NCI-H2227 (cell line): ENCODE measurements around the gene APOF.
"Not testable (repeated sequence)": the region's sequence is repeated elsewhere in the genome, so short reads cannot be mapped to it uniquely, and the experiment has no call there.

Experiments
- DNase-seq: peaks from one replicate; lab custom pipeline; 2025; ENCODE audit not compliant: unreplicated experiment; lab: John Stamatoyannopoulos, UW

Gene APOF

DNA sequence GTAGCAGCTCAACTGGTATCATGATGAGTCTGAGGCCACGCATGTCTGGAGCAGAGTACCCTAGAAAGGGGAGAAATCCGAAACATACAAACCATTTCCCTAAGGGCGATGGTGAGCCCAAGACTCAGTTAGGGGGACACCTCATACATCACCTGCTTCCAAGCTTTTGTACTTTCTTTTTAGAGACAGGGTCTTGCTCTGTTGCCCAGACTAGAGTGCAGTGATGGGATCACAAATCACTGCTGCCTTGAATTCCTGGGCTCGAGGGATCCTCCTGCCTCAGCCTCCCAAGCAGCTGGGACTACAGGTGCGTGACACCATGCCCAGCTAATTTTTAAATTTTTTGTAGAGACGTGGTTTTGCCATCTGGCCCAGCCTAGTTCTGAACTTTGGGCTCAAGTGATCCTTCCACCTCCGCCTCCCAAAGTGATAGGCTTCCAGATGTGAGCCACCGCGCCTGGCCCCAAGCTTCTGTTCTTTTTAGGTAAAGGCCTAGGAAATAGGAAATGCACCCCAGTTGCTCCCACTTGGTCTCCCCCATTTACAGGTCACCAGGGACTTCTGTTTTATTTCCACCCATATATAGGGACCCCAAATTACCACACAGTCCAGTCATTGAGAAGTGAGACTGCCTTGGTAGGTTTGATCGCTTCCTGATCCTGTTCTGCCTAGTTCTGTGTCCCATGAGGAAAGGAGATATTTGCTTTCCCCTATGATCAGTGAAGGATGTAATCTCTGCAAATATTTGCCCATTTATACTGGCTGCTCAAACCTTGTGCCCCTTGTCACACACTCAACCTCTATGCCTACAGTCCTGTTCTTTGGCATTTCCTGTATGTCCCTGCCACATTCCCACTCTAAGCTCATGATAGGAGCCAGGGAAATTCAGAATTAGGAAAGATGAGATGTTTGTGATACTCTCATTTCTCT lies at the start of gene APOF:
Gene APOF, minus strand, starts transcription at position 728 of the 930 bp plus-strand sequence. Its CDS starts 112 bp downstream, at position 616.
- DNase-seq = no peak

DNA sequence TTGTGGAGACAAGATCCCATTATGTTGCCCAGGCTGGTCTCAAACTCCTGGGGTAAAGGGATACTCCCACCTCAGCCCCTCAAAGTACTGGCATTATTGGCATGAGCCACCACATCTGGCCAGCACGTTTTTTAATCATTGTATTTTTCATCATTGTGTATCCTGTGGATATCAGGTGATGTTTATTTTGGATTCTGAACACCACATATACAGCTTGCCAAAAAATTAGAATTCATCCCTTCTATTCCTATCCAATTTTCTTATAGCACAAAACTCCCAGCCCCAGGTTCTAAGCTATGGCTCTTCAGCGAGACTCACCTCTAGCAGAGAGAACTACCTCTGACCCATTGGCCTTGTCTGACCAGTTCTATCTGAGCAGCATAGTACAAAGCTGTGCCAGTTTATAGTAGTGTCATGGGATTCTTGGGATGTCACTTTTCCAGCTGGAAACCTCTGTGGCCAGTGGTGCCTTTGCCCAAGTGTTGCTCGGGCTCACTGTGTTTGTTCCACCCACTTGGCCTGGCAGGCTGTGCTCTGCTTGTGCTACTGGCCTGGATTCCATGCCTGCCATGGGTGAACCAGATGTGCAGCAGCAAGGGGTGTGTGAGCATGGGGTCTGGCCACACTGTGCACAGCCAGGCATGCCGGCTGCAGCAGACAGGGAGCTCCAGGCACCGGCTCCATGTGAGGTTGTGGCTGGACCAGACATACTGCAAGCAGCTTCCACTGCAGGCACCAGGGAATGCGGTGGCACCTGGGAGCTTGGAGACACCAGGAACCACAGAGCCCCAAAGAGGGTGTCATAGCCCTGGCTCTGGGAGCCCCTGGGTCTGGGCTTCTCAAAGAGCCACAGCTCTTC lies 49.4 kb upstream of the APOF start:
- no peak for DNase-seq

DNA sequence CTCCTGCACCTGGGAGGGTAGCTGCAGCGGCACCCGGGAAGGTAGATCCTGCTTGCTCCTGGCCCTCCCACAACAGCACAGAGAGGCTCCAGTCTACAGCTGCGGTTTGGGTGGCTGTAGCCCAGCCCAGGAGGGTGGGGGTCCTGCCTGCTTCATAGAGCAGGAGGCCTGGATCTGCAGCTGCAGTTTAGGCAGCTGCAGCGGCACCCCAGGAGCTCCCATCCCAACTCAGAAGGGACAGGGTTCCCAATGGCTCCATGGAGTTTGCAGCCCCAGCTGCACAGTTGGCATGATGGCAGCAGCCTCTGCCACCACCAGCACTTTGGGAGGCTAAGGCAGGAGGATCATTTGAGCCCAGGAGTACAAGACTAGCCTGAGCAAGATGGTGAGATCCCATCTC lies 48.1 kb upstream of the APOF start:
- no peak for DNase-seq

DNA sequence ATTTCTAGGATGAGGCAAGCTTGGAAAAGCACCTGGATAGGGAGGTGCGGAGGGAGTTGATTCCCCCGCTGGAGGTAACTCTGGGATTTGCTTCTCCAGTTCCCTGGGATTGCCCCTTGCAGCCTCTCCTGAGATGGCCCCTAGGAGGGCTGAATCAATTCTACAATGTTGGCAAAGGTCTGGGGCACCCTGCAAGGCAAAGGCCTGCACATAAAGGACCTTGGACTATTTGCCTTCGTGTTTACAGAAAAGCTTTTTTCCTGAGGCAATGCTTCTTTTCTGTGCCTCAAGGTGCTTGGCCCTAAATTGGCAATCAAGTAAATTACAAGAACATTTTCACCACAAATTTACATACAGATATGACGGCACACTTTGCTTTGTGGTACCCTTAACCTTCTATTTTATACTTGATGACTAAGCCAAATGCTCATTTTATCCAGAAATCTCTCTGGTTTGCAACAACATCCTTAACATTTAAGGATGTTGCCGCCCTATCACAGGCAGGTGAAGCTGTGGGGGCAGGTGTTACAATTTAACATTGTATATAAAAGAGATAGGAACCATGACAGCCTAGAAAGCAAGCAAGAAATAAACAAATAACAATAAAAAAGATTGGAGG lies 46.3 kb upstream of the APOF start:
- DNase-seq = no peak

- not testable (repeated sequence) for DNase-seq
These were observed 41.6 kb upstream of the APOF start for GRCh38 chr12:56404227-56404626.

GRCh38 chr12:56401612-56402011 lies 39.0 kb upstream of the APOF start:
- not testable (repeated sequence) for DNase-seq

DNA sequence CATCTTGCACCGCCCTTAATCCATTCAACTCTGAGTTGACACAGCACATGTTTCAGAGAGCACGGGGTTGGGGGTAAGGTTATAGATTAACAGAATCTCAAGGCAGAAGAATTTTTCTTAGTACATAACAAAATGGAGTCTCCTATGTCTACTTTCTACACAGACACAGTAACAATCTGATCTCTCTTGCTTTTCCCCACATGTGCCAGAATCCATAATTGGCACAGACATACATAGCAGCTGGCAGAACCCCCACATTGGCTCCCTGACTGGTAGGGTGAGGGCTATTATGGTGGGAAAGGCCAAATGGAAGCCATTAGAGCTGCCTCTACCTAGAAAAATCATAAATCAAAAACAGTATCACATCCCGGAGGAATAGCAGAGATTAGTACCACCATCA lies 38.5 kb upstream of the APOF start:
- DNase-seq = not testable (repeated sequence)

GRCh38 chr12:56399466-56399865 lies 36.8 kb upstream of the APOF start:
- not testable (repeated sequence) for DNase-seq

GRCh38 chr12:56398324-56398723 lies 35.7 kb upstream of the APOF start:
- DNase-seq = no peak

- no peak for DNase-seq
These were observed 29.7 kb upstream of the APOF start for GRCh38 chr12:56392331-56392730.

- no peak for DNase-seq
These were observed 29.1 kb upstream of the APOF start for GRCh38 chr12:56391721-56392120.

GRCh38 chr12:56389412-56389811 lies 26.8 kb upstream of the APOF start:
- DNase-seq = no peak

- DNase-seq = no peak
These were observed 24.6 kb upstream of the APOF start for GRCh38 chr12:56387152-56387736.

DNA sequence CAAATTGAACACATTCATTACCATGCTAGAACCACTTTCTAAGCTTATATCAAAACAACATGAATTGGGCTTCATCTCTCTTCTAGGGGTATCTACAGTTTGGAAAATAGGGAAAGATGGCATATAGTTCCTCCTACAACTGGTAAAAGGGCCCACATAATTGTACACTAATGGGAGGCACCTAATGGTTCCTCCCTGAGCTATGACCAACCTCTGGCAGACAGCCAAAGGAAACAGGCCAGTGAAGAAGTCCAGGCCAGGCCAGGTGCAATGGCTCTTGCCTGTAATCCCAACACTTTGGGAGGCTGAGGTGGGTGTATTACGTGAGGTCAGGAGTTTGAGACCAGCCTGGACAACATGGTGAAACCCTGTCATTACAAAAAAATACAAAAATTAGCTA lies 23.2 kb upstream of the APOF start:
- DNase-seq = peak; percentile 5

DNA sequence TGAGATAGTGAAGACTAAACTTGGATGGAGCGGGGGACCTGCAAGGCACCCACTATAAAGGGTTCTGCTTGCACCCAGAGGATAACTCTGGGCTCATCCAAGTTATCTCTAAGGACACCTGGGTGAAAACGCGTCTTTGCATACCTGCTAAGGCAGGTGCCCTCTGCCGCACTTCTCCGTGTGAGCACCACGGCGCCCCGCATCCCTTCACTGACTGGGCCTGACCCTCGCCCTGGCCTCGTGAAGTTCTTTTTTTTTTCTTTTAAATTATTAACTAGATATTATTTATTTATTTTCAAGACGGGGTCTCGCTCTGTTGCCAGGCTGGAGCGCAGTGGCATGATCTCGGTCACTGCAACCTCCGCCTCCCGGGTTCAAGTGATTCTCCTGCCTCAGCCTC lies 20.0 kb upstream of the APOF start:
- DNase-seq = no peak

DNA sequence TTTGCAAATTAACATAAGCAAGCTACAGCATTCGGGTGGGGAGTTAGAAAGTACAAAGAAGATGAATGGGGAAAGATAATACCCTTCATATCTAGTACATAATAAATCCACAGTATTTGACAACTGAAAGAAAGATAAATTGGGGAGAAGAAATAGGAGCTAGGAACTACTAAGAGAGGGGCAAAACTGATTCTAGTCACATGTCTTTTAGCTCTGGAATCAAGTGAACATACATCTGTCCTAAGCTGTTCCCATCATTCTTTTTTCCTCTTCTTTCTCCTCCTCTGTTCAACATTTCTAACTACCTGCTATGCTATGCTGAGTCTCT lies 15.3 kb upstream of the APOF start:
- no peak for DNase-seq

DNA sequence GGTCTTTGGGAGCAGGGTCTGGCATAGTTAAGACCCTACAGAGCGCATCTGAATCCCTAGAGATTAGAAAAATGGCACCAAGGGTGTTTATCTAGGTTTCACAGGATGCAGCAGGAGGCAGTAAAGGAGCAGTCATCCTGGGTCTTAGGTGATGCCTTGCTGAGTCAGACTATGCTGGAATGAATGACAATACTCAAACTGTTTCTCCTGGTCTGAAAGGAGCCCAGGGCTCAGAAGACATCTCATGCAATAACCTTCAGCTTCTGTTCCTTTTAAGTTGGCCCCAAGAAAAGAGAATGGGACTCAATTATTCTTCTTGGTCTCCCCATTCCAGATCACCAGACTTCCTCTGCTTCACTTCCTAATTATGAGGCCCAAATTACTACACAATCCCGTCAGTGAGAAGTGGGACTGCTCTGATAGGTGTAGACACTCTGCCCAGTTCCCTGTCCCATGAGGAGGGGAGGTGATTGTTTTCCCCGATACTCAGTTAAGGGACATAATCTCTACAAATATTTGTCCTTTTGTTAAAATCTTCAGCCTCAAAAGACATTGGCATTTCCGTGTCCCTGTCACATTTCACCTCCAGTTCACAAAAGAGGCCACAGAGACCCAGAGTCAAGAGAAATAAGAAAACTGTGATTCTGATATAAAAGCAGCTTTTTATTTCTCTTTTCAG lies 14.8 kb upstream of the APOF start:
- DNase-seq = no peak

- DNase-seq = no peak
These were observed 13.2 kb upstream of the APOF start for GRCh38 chr12:56375598-56376434.

- DNase-seq = no peak
These were observed 12.3 kb upstream of the APOF start for GRCh38 chr12:56374726-56375597.
